Measurements from ENCODE around the gene PTBP3. TPM values are rescaled to one million over a fixed set of nuclear protein-coding genes. Genes with fewer than 3 reads are reported as not detected.

Gene PTBP3
- total and polyA plus RNA-seq, 2 of the 13 experiments (the other 11 are each of a cell fraction or from before 2014, with no cell fraction given): 52.8 to 61.1 TPM

- TF ChIP-seq SETDB1 (CRISPR knock-in tag; IDR thresholded peaks at IDR 0.05; ENCODE audit: borderline replicate concordance): 0 out of 2 replicates have a peak, but pooled peaks have one; percentile 78
- peak; percentile 84 for TF ChIP-seq FOXP4 (CRISPR knock-in tag; IDR thresholded peaks at IDR 0.05)
- TF ChIP-seq HNF1A (IDR thresholded peaks at IDR 0.05; ENCODE audit: low read depth): 0 out of 2 replicates have a peak, but pooled peaks have one; percentile 50
- peak; percentile 71; the same call in 1 of the 2 replicates for TF ChIP-seq HNF1A (CRISPR knock-in tag; IDR thresholded peaks at IDR 0.05; ENCODE audit: borderline replicate concordance)
- peak; percentile 40; the same call in 1 of the 2 replicates for TF ChIP-seq ZBTB2 (CRISPR knock-in tag; IDR thresholded peaks at IDR 0.05; ENCODE audit: low read depth)
- peak; percentile 86 for TF ChIP-seq TEAD3 (CRISPR knock-in tag; optimal IDR thresholded peaks at IDR 0.05; ENCODE audit: borderline replicate concordance)
- peak; percentile 62 for TF ChIP-seq ZNF780A (CRISPR knock-in tag; IDR thresholded peaks at IDR 0.05)
- TF ChIP-seq ZNF749 (CRISPR knock-in tag; IDR thresholded peaks at IDR 0.05; ENCODE audit: borderline replicate concordance): peak; percentile 35; the same call in 1 of the 2 replicates
- TF ChIP-seq NR2C2 (CRISPR knock-in tag; IDR thresholded peaks at IDR 0.05; ENCODE audit: borderline replicate concordance): peak; percentile 51; the same call in 1 of the 2 replicates
- peak; percentile 98 for TF ChIP-seq ZNF784 (CRISPR knock-in tag; IDR thresholded peaks at IDR 0.05; ENCODE audit: borderline replicate concordance)
- 0 out of 2 replicates have a peak, but pooled peaks have one; percentile 54 for TF ChIP-seq MEIS2 (CRISPR knock-in tag; IDR thresholded peaks at IDR 0.05)
- 0 out of 2 replicates have a peak, but pooled peaks have one; percentile 36 for TF ChIP-seq HNF1B (CRISPR knock-in tag; IDR thresholded peaks at IDR 0.05)
- peak; percentile 86 for TF ChIP-seq ZNF556 (CRISPR knock-in tag; IDR thresholded peaks at IDR 0.05; ENCODE audit: borderline replicate concordance)
- 0 out of 2 replicates have a peak, but pooled peaks have one; percentile 32 for TF ChIP-seq ZNF792 (CRISPR knock-in tag; IDR thresholded peaks at IDR 0.05)
- peak; percentile 83 for TF ChIP-seq SAP130 (CRISPR knock-in tag; IDR thresholded peaks at IDR 0.05; ENCODE audit: low read depth)
- peak; percentile 59; the same call in 1 of the 2 replicates for TF ChIP-seq ZSCAN29 (CRISPR knock-in tag; conservative IDR thresholded peaks at IDR 0.05)
- peak; percentile 79; the same call in 1 of the 2 replicates for TF ChIP-seq HIC2 (CRISPR knock-in tag; IDR thresholded peaks at IDR 0.05; ENCODE audit: low read depth)
Measured at GRCh38 chr9:112374232-112374631, 40.8 kb upstream of the PTBP3 start (continued).
